Epithelial cell of esophagus (primary cell): Measurements from ENCODE around the gene BRICD5.
A peak's percentile ranks its signal among the peaks of the same experiment; 100 is the strongest.

Source experiments
- DNase-seq: peaks from one replicate; pipeline ENCODE4 v3.0.0; 2010; ENCODE audit warnings: low read depth
- H3K4me3 ChIP-seq: 2 replicates; pipeline ENCODE4 v1.5.1; 2011; ENCODE audit warnings: mild to moderate bottlenecking, low read length, control low read depth
- CTCF ChIP-seq: IDR thresholded peaks from 2 replicates; pipeline ENCODE4 v1.5.1; 2011; ENCODE audit warnings: low read depth, mild to moderate bottlenecking, low read length, control low read depth, inconsistent platforms; ENCODE audit not compliant: insufficient read depth; ENCODE audit errors: missing control alignments

Gene BRICD5

GRCh38 chr16:2251296-2252111 lies 40.8 kb upstream of the BRICD5 start, which contains the start of gene ECI1:
TSS of gene ECI1 (minus strand) at chr16:2251587. CDS start at chr16:2251566, 21 bp downstream.
- TF ChIP-seq CTCF = peak; percentile 42
- H3K4me3 ChIP-seq = peak within 1 kb of the TSS; percentile 63
- DNase-seq = peak; percentile 88

- no peak for TF ChIP-seq CTCF
- peak; percentile 52 for DNase-seq
These were observed 40.1 kb upstream of the BRICD5 start for GRCh38 chr16:2250652-2251295.

GRCh38 chr16:2246301-2246885 lies 35.7 kb upstream of the BRICD5 start:
- no peak overlapping the region for H3K4me3 ChIP-seq
- no peak for DNase-seq
- TF ChIP-seq CTCF = no peak

More at GRCh38 chr16:2250652-2251295, 40.1 kb upstream of the BRICD5 start:
- peak overlapping the region; percentile 63 for H3K4me3 ChIP-seq

- DNase-seq = peak; percentile 47
- no peak for TF ChIP-seq CTCF
- no peak overlapping the region for H3K4me3 ChIP-seq
These were observed 34.5 kb upstream of the BRICD5 start for GRCh38 chr16:2244926-2245795.

GRCh38 chr16:2244301-2244700 lies 33.6 kb upstream of the BRICD5 start:
- no peak for DNase-seq
- no peak overlapping the region for H3K4me3 ChIP-seq
- no peak for TF ChIP-seq CTCF

GRCh38 chr16:2243781-2244180 lies 33.1 kb upstream of the BRICD5 start:
- no peak for TF ChIP-seq CTCF
- no peak for DNase-seq
- no peak overlapping the region for H3K4me3 ChIP-seq
